ENCODE data around the gene KXD1.
"Not testable (repeated sequence)": the region's sequence is repeated elsewhere in the genome, so short reads cannot be mapped to it uniquely, and the experiment has no call there.

Gene KXD1

GRCh38 chr19:18521692-18522123, 36.0 kb upstream of the KXD1 start, which contains the start of gene ELL:
TSS of gene ELL (minus strand) at chr19:18522070. CDS start at chr19:18522055, 15 bp downstream.
- Histone ChIP-seq H3K27me3 (replicated peaks) (no peaks in the 10 kb centered on the region), H3K4me3 (ENCODE audit: low read depth, low read length) (peak within 1 kb of the TSS; percentile 93), H3K27ac (peak within 1 kb of the TSS; percentile 78), H3K36me3 (replicated peaks) (no peaks in the 10 kb centered on the region)
- no peak for TF ChIP-seq CTCF (IDR thresholded peaks at IDR 0.05; ENCODE audit: low read depth, low read length, missing control alignments)
- DNase-seq, result no peak
- in situ Hi-C loops (cut with HindIII; ENCODE audit: low pct_ligation_motif_present, low sequenced_read_pairs), result no loop called here

GRCh38 chr19:18522124-18522861, 35.4 kb upstream of the KXD1 start:
- Histone ChIP-seq H3K27me3 (replicated peaks) (no peaks in the 10 kb centered on the region), H3K4me3 (ENCODE audit: low read depth, low read length) (peak overlapping the region; percentile 93), H3K36me3 (replicated peaks) (no peaks in the 10 kb centered on the region), H3K27ac (peak overlapping the region; percentile 76)
- TF ChIP-seq CTCF (IDR thresholded peaks at IDR 0.05; ENCODE audit: low read depth, low read length, missing control alignments), result peak; percentile 22
- in situ Hi-C loops (cut with HindIII; ENCODE audit: low pct_ligation_motif_present, low sequenced_read_pairs), result no loop called here
- peak; percentile 100 for DNase-seq

- peak overlapping the region; percentile 76 for H3K27ac ChIP-seq
- not testable (repeated sequence) for H3K36me3 ChIP-seq (replicated peaks)
Measured at GRCh38 chr19:18522862-18523440, 34.7 kb upstream of the KXD1 start.

GRCh38 chr19:18523841-18524240, 33.8 kb upstream of the KXD1 start:
- no peak for TF ChIP-seq CTCF (IDR thresholded peaks at IDR 0.05; ENCODE audit: low read depth, low read length, missing control alignments)
- no peak overlapping the region for H3K27ac ChIP-seq
- no peaks in the 10 kb centered on the region for H3K27me3 ChIP-seq (replicated peaks)
- in situ Hi-C loops (cut with HindIII; ENCODE audit: low pct_ligation_motif_present, low sequenced_read_pairs), result no loop called here
- H3K4me3 ChIP-seq (ENCODE audit: low read depth, low read length), result no peak overlapping the region
- H3K36me3 ChIP-seq (replicated peaks), result no peaks in the 10 kb centered on the region
- no peak for DNase-seq

More at GRCh38 chr19:18522862-18523440, 34.7 kb upstream of the KXD1 start:
- DNase-seq; in situ Hi-C loops (cut with HindIII; ENCODE audit: low pct_ligation_motif_present, low sequenced_read_pairs); H3K27me3 ChIP-seq (replicated peaks): not testable (repeated sequence)
- peak overlapping the region; percentile 9 for H3K4me3 ChIP-seq (ENCODE audit: low read depth, low read length)

GRCh38 chr19:18526316-18526715, 31.4 kb upstream of the KXD1 start:
- TF ChIP-seq CTCF (IDR thresholded peaks at IDR 0.05; ENCODE audit: low read depth, low read length, missing control alignments), result no peak
- no peak overlapping the region for H3K27ac ChIP-seq
- in situ Hi-C loops (cut with HindIII; ENCODE audit: low pct_ligation_motif_present, low sequenced_read_pairs), result no loop called here
- H3K27me3 ChIP-seq (replicated peaks), result no peaks in the 10 kb centered on the region
- no peak overlapping the region for H3K4me3 ChIP-seq (ENCODE audit: low read depth, low read length)
- peaks cover 1% of the 10 kb centered on the region for H3K36me3 ChIP-seq (replicated peaks)
- no peak for DNase-seq

GRCh38 chr19:18529782-18530181, 27.9 kb upstream of the KXD1 start:
- H3K27me3 ChIP-seq (replicated peaks), result no peaks in the 10 kb centered on the region
- H3K27ac ChIP-seq, result no peak overlapping the region
- TF ChIP-seq CTCF (IDR thresholded peaks at IDR 0.05; ENCODE audit: low read depth, low read length, missing control alignments), result no peak
- H3K4me3 ChIP-seq (ENCODE audit: low read depth, low read length), result no peak overlapping the region
- in situ Hi-C loops (cut with HindIII; ENCODE audit: low pct_ligation_motif_present, low sequenced_read_pairs), result no loop called here
- no peak for DNase-seq
- peaks cover 8% of the 10 kb centered on the region for H3K36me3 ChIP-seq (replicated peaks)

Measured in brain microvascular endothelial cell (primary cell).